WERI-Rb-1 (cell line): ENCODE results near the gene IL1RAPL1.

Experiments
- DNase-seq: peaks from one replicate; pipeline ENCODE4 v3.0.0-alpha.2; 2020
- H3K27ac ChIP-seq: fragments of 250-450 bp; sonication (Bioruptor Pico); 2 replicates; pipeline ENCODE4 v1.5.1; 2020; ENCODE audit warnings: mild to moderate bottlenecking, moderate library complexity
- H3K27me3 ChIP-seq: fragments of 250-450 bp; sonication (Bioruptor Pico); 2 replicates; pipeline ENCODE4 v1.5.1; 2021; ENCODE audit warnings: mild to moderate bottlenecking, low read depth, moderate library complexity; ENCODE audit not compliant: insufficient read depth, severe bottlenecking
- H3K36me3 ChIP-seq: fragments of 250-450 bp; sonication (Bioruptor Pico); 2 replicates; pipeline ENCODE4 v1.5.1; 2020; ENCODE audit warnings: mild to moderate bottlenecking, moderate library complexity
- H3K4me3 ChIP-seq: 2 replicates; pipeline ENCODE4 v1.5.1; 2011; ENCODE audit warnings: low read depth, mild to moderate bottlenecking, control low read depth, low read length
- H3K9me3 ChIP-seq: fragments of 250-450 bp; sonication (Bioruptor Pico); 2 replicates; pipeline ENCODE4 v1.5.1; 2021; ENCODE audit warnings: mild to moderate bottlenecking, moderate library complexity; ENCODE audit not compliant: severe bottlenecking
- CTCF ChIP-seq: IDR thresholded peaks from 2 replicates; pipeline ENCODE4 v1.5.1; 2011; ENCODE audit warnings: low read depth, mild to moderate bottlenecking, control low read depth, inconsistent platforms, low read length

The IL1RAPL1 gene

GRCh38 chrX:29851857-29852605 lies 1264.8 kb downstream of the IL1RAPL1 start:
- no peak for TF ChIP-seq CTCF
- DNase-seq, result no peak
- Histone ChIP-seq H3K36me3 (no peaks in the 10 kb centered on the region), H3K27ac (no peak overlapping the region), H3K4me3 (no peak overlapping the region), H3K9me3 (no peaks in the 10 kb centered on the region), H3K27me3 (no peaks in the 10 kb centered on the region)

GRCh38 chrX:29852767-29853166 lies 1265.5 kb downstream of the IL1RAPL1 start:
- Histone ChIP-seq H3K27me3 (no peaks in the 10 kb centered on the region), H3K4me3 (no peak overlapping the region), H3K36me3 (no peaks in the 10 kb centered on the region), H3K27ac (no peak overlapping the region), H3K9me3 (no peaks in the 10 kb centered on the region)
- DNase-seq, result no peak
- TF ChIP-seq CTCF, result no peak

GRCh38 chrX:29858714-29859113 lies 1271.5 kb downstream of the IL1RAPL1 start:
- H3K27ac ChIP-seq, result no peak overlapping the region
- DNase-seq, result no peak
- no peaks in the 10 kb centered on the region for H3K27me3 ChIP-seq
- TF ChIP-seq CTCF, result no peak
- H3K4me3 ChIP-seq, result no peak overlapping the region
- no peaks in the 10 kb centered on the region for H3K9me3 ChIP-seq
- no peaks in the 10 kb centered on the region for H3K36me3 ChIP-seq

GRCh38 chrX:29862126-29862677 lies 1275.0 kb downstream of the IL1RAPL1 start:
- no peak for TF ChIP-seq CTCF
- H3K27me3 ChIP-seq, result no peaks in the 10 kb centered on the region
- no peak overlapping the region for H3K4me3 ChIP-seq
- no peaks in the 10 kb centered on the region for H3K9me3 ChIP-seq
- no peaks in the 10 kb centered on the region for H3K36me3 ChIP-seq
- no peak overlapping the region for H3K27ac ChIP-seq
- DNase-seq, result no peak

GRCh38 chrX:29867971-29868370 lies 1280.7 kb downstream of the IL1RAPL1 start:
- no peak for TF ChIP-seq CTCF
- Histone ChIP-seq H3K27ac (no peak overlapping the region), H3K36me3 (no peaks in the 10 kb centered on the region), H3K27me3 (peaks cover 6% of the 10 kb centered on the region), H3K9me3 (no peaks in the 10 kb centered on the region), H3K4me3 (no peak overlapping the region)
- DNase-seq, result no peak

GRCh38 chrX:29869837-29870236 lies 1282.6 kb downstream of the IL1RAPL1 start:
- no peaks in the 10 kb centered on the region for H3K36me3 ChIP-seq
- no peak for TF ChIP-seq CTCF
- H3K4me3 ChIP-seq, result no peak overlapping the region
- H3K27me3 ChIP-seq, result peaks cover 6% of the 10 kb centered on the region
- H3K9me3 ChIP-seq, result no peaks in the 10 kb centered on the region
- no peak overlapping the region for H3K27ac ChIP-seq
- no peak for DNase-seq
